Neuron (in vitro differentiated cells): ENCODE results near the gene EIF4G1.

Experiments
- H2AFZ ChIP-seq: one replicate; pipeline ENCODE4 v1.6.1; 2013; ENCODE audit warnings: low read depth, mild to moderate bottlenecking, inconsistent platforms, low read length, moderate library complexity
- H3K27me3 ChIP-seq: one replicate; pipeline ENCODE4 v1.6.1; 2013; ENCODE audit warnings: low read length; ENCODE audit not compliant: insufficient read depth
- H3K36me3 ChIP-seq: one replicate; pipeline ENCODE4 v1.6.1; 2013; ENCODE audit warnings: low read length; ENCODE audit not compliant: insufficient read depth
- H3K4me1 ChIP-seq: one replicate; pipeline ENCODE4 v1.6.1; 2013; ENCODE audit warnings: low read length; ENCODE audit not compliant: insufficient read depth
- H3K4me3 ChIP-seq: 2 replicates; pipeline ENCODE4 v1.5.1; 2013; ENCODE audit warnings: mild to moderate bottlenecking, low read length, moderate library complexity
- H3K9me3 ChIP-seq: one replicate; pipeline ENCODE4 v1.6.1; 2013; ENCODE audit warnings: low read length

The EIF4G1 gene

DNA sequence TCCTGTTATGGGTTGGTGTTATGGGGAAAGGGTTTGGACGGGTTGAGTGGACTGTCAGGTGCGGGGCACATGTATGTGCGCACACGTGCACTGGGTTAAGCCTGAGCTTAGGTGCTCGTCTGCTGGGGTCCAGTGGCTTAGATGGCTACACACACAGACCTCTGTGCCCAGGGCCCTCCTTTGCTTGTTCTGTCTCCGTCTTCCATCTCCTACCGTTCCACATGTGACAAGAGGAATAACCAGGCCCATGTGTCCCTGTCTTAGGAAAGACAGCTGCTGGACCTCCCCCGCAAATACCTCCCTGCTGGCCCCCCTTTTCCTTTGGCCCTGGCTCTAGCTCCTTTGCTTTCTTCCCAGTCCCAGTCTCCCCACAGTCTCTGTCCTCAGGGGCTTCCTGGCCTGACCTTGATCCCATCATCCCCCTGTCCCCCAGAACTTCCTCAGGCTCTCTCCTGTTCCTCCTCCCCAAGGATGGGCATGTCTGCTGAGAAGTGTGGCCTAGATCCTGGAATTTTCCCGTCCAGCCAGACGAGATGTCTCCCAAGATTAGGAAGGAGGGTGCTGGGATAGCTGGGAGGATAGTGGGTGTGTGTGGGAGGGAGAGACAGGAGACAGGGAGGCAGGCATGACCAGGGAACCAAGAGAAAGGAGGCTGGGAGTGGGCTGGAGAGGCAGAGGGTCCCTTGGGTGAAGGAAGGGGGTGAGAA is 64.4 kb downstream of the EIF4G1 start:
- Histone ChIP-seq H3K4me1 (peaks cover 36% of the 10 kb centered on the region), H3K9me3 (no peaks in the 10 kb centered on the region), H2AFZ (no peak overlapping the region), H3K4me3 (peak overlapping the region; percentile 43), H3K27me3 (peaks cover 4% of the 10 kb centered on the region), H3K36me3 (no peaks in the 10 kb centered on the region)

DNA sequence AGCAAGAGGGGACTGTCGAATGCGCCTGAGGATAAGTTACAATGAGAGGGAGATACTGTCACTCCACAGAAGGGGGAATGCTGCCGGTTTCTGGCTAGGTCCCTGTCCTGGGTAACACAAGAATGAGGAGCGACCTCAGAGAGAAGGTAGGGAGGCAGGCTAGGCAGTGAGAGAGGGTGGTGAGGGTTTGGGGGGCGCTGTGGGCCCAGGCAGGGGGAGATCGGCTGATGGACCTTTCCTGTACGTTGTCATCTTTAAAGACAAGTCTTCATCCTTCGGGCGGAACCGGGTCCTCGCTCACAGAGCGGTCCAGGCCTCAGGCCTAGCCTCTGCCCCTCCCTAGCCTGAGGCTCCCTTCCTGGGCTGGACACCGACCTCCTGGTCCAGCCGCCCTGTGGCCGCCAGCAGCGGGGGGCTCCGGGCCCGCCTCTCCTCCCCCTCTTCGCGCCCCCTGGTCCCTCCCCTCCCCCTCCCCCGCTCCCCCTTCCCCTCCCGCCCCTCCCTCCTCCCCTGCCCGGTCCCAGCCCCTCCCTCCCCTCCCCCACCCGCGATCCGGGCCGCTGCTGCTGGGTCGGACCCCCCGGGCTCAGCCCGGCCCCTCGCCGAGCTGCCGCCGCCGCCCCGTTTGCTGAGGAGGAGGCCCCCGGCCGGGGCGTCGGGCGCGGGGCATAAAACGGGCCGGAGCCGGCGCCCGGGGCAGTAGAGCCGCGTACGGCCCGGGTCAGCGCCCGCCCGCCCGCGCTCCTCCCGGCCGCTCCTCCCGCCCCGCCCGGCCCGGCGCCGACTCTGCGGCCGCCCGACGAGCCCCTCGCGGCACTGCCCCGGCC is 65.2 kb downstream of the EIF4G1 start, which contains the start of gene CHRD:
Gene CHRD (plus strand): TSS at position 697 of the 827 bp plus-strand sequence. CDS start 265 bp downstream, outside the sequence.
- Histone ChIP-seq H3K4me1 (peaks cover 36% of the 10 kb centered on the region), H3K4me3 (peak within 1 kb of the TSS; percentile 43), H3K27me3 (peaks cover 4% of the 10 kb centered on the region), H2AFZ (no peak within 1 kb of the TSS), H3K9me3 (no peaks in the 10 kb centered on the region), H3K36me3 (no peaks in the 10 kb centered on the region)

DNA sequence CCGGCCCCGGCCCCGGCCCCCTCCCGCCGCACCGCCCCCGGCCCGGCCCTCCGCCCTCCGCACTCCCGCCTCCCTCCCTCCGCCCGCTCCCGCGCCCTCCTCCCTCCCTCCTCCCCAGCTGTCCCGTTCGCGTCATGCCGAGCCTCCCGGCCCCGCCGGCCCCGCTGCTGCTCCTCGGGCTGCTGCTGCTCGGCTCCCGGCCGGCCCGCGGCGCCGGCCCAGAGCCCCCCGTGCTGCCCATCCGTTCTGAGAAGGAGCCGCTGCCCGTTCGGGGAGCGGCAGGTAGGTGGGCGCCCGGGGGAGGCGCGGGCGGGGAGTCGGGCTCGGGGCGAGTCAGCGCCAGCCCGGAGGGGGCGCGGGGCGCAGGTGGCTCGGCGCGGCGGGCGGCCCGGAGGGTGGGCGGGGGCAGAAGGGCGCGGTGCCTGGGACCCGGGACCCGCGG is 65.8 kb downstream of the EIF4G1 start:
- peak overlapping the region; percentile 42 for H3K4me3 ChIP-seq
- peaks cover 4% of the 10 kb centered on the region for H3K27me3 ChIP-seq
- H3K9me3 ChIP-seq, result no peaks in the 10 kb centered on the region
- H3K36me3 ChIP-seq, result no peaks in the 10 kb centered on the region
- no peak overlapping the region for H2AFZ ChIP-seq
- H3K4me1 ChIP-seq, result peaks cover 36% of the 10 kb centered on the region

DNA sequence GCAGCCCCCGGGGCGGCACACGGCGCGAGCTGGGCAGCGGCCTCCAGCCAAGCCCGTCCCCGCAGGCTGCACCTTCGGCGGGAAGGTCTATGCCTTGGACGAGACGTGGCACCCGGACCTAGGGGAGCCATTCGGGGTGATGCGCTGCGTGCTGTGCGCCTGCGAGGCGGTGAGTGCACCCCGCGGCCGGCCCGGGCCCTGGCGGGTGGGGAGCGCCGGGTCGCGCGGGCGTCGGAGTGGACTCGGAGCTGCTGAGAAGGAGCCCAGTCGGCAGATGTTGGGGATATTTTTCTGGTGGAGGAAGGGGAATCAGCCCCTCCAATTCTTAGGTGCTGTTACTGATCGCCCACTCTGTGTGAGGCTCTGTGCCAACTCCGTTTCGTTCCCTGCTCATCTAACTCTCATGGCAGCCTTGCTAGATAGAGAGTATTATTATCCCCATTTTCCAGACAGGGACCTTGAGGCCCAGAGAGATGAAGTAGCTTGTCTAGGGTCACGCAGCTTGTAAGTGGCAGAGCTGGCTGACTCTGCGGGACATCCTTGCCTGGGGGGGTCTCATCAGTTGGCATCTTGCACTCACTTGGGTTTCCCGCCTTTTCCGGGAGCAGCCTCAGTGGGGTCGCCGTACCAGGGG is 66.3 kb downstream of the EIF4G1 start:
- Histone ChIP-seq H3K9me3 (no peaks in the 10 kb centered on the region), H3K4me1 (peaks cover 36% of the 10 kb centered on the region), H3K36me3 (no peaks in the 10 kb centered on the region), H3K27me3 (peaks cover 4% of the 10 kb centered on the region), H2AFZ (no peak overlapping the region), H3K4me3 (peak overlapping the region; percentile 42)

DNA sequence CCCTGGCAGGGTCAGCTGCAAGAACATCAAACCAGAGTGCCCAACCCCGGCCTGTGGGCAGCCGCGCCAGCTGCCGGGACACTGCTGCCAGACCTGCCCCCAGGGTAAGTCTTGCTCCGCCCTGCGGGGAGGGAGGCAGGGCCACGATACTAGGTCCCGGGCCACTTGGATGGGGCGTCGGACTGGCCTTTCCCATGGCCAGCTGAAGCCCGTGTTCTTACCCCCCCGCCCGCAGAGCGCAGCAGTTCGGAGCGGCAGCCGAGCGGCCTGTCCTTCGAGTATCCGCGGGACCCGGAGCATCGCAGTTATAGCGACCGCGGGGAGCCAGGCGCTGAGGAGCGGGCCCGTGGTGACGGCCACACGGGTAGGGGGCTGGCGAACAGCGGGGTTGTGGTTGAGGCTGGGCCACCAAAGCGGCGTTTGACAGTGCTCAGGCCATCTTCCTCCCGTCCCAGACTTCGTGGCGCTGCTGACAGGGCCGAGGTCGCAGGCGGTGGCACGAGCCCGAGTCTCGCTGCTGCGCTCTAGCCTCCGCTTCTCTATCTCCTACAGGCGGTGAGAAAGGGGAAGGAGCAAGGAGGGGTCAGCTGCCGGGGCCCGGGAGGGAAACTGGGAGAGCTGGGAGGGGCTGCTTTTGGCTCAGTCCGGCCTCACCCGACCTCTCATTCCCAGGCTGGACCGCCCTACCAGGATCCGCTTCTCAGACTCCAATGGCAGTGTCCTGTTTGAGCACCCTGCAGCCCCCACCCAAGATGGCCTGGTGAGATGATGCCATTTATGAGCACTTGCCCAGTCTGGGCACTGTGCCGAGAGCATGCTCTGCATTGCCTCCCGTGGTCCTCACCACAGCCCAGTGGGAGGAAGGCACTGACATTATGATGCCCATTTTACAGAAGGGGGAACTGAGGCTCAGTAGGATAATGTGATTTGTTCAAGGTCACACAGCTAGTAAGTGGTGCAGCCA is 67.1 kb downstream of the EIF4G1 start:
- Histone ChIP-seq H3K27me3 (peaks cover 4% of the 10 kb centered on the region), H3K36me3 (no peaks in the 10 kb centered on the region), H3K4me3 (no peak overlapping the region), H3K4me1 (peaks cover 36% of the 10 kb centered on the region), H2AFZ (no peak overlapping the region), H3K9me3 (no peaks in the 10 kb centered on the region)

DNA sequence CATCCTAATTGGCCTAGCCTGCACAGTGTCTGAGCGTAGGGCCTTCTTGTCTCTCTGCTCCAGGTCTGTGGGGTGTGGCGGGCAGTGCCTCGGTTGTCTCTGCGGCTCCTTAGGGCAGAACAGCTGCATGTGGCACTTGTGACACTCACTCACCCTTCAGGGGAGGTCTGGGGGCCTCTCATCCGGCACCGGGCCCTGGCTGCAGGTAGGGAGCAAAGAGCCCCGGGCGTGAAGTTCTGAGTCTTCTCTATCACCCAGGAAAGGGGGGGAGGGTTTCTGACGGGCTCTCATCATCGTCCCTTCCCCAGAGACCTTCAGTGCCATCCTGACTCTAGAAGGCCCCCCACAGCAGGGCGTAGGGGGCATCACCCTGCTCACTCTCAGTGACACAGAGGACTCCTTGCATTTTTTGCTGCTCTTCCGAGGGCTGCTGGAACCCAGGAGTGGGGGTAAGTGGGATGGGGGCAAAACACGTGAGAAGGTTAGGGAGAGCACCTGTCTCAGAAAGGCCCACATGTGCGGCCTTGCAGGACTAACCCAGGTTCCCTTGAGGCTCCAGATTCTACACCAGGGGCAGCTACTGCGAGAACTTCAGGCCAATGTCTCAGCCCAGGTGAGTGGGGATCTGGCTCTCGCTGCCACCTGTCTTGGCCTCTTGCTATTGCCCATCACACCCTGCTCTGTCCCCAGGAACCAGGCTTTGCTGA is 68.1 kb downstream of the EIF4G1 start:
- no peak overlapping the region for H2AFZ ChIP-seq
- H3K9me3 ChIP-seq, result no peaks in the 10 kb centered on the region
- H3K4me1 ChIP-seq, result peaks cover 32% of the 10 kb centered on the region
- H3K27me3 ChIP-seq, result peaks cover 4% of the 10 kb centered on the region
- H3K36me3 ChIP-seq, result no peaks in the 10 kb centered on the region
- no peak overlapping the region for H3K4me3 ChIP-seq

DNA sequence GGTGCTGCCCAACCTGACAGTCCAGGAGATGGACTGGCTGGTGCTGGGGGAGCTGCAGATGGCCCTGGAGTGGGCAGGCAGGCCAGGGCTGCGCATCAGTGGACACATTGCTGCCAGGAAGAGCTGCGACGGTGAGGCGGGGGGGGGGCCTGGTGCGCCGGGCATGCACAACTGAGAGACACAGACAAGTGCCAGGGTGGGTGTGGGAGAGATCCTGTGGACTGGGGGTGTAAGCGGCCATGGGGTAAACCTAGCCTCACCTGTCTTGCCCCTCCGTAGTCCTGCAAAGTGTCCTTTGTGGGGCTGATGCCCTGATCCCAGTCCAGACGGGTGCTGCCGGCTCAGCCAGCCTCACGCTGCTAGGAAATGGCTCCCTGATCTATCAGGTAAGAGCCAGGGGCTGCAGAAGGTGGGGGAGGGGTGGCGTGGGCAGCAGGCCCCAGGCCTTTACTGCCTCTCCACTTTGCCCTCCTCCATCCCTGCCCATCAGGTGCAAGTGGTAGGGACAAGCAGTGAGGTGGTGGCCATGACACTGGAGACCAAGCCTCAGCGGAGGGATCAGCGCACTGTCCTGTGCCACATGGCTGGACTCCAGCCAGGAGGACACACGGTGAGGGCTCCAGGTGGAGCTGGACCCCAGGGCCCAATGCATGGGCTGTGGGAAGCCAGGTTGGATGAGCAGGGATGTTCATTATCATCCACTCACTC is 68.8 kb downstream of the EIF4G1 start:
- H3K27me3 ChIP-seq, result peaks cover 4% of the 10 kb centered on the region
- H3K4me3 ChIP-seq, result no peak overlapping the region
- no peaks in the 10 kb centered on the region for H3K36me3 ChIP-seq
- H3K4me1 ChIP-seq, result peaks cover 25% of the 10 kb centered on the region
- no peak overlapping the region for H2AFZ ChIP-seq
- H3K9me3 ChIP-seq, result no peaks in the 10 kb centered on the region

DNA sequence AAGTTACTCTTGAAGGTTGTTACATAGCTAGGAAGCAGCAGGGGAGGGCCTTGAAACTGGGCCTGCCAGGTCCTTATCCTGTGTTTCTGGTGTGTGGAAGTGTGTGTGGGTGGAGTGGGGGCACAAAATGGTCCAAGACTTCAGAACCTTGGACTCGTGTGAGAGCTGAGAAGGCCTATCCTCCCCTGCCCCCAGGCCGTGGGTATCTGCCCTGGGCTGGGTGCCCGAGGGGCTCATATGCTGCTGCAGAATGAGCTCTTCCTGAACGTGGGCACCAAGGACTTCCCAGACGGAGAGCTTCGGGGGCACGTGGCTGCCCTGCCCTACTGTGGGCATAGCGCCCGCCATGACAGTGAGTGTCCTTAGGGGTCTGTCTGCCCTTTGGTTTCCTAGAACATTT is 69.9 kb downstream of the EIF4G1 start:
- H3K9me3 ChIP-seq, result no peaks in the 10 kb centered on the region
- no peak overlapping the region for H2AFZ ChIP-seq
- H3K36me3 ChIP-seq, result no peaks in the 10 kb centered on the region
- H3K4me3 ChIP-seq, result no peak overlapping the region
- peaks cover 4% of the 10 kb centered on the region for H3K27me3 ChIP-seq
- H3K4me1 ChIP-seq, result peaks cover 16% of the 10 kb centered on the region
